ENCODE results near the gene STXBP2. TPM values are rescaled to one million over a fixed set of nuclear protein-coding genes. Genes with fewer than 3 reads are reported as not detected.

STXBP2 gene
- total RNA-seq, 1 donor from 2014 or later, result 32.8 TPM

- peaks cover 14% of the 10 kb centered on the region for H3K9me3 Mint-ChIP-seq (ENCODE audit: unreplicated experiment)
- no peak for DNase-seq
- H3K27ac Mint-ChIP-seq (ENCODE audit: unreplicated experiment), result no peak overlapping the region
- peaks cover 11% of the 10 kb centered on the region for H3K4me1 Mint-ChIP-seq (ENCODE audit: low read depth, unreplicated experiment)
- no peaks in the 10 kb centered on the region for H3K36me3 Mint-ChIP-seq (ENCODE audit: unreplicated experiment)
- H3K27me3 Mint-ChIP-seq (ENCODE audit: unreplicated experiment), result peaks cover 20% of the 10 kb centered on the region
- no peak for TF ChIP-seq CTCF (IDR thresholded peaks at IDR 0.05; ENCODE audit: partially characterized antibody, unreplicated experiment)
- no peak overlapping the region for H3K4me3 Mint-ChIP-seq (ENCODE audit: unreplicated experiment)
Measured at GRCh38 chr19:7632340-7633203, 4.3 kb upstream of the STXBP2 start.

- Mint-ChIP-seq H3K27ac (ENCODE audit: unreplicated experiment) (no peak within 1 kb of the TSS), H3K4me1 (ENCODE audit: low read depth, unreplicated experiment) (peaks cover 6% of the 10 kb centered on the region), H3K36me3 (ENCODE audit: unreplicated experiment) (no peaks in the 10 kb centered on the region), H3K27me3 (ENCODE audit: unreplicated experiment) (peaks cover 18% of the 10 kb centered on the region), H3K9me3 (ENCODE audit: unreplicated experiment) (peaks cover 14% of the 10 kb centered on the region), H3K4me3 (ENCODE audit: unreplicated experiment) (no peak within 1 kb of the TSS)
- DNase-seq, result no peak
- TF ChIP-seq CTCF (IDR thresholded peaks at IDR 0.05; ENCODE audit: partially characterized antibody, unreplicated experiment), result no peak
Measured at GRCh38 chr19:7633698-7634097, 3.2 kb upstream of the STXBP2 start, which contains the start of gene PCP2. TSS of gene PCP2 (minus strand) at chr19:7633719. CDS start at chr19:7633457, 262 bp downstream.

GRCh38 chr19:7635670-7636069 lies 1.2 kb upstream of the STXBP2 start:
- Mint-ChIP-seq H3K27me3 (ENCODE audit: unreplicated experiment) (peaks cover 19% of the 10 kb centered on the region), H3K27ac (ENCODE audit: unreplicated experiment) (no peak overlapping the region), H3K4me3 (ENCODE audit: unreplicated experiment) (no peak overlapping the region), H3K36me3 (ENCODE audit: unreplicated experiment) (no peaks in the 10 kb centered on the region), H3K4me1 (ENCODE audit: low read depth, unreplicated experiment) (peaks cover 15% of the 10 kb centered on the region), H3K9me3 (ENCODE audit: unreplicated experiment) (peaks cover 15% of the 10 kb centered on the region)
- no peak for DNase-seq
- no peak for TF ChIP-seq CTCF (IDR thresholded peaks at IDR 0.05; ENCODE audit: partially characterized antibody, unreplicated experiment)

- Mint-ChIP-seq H3K4me1 (ENCODE audit: low read depth, unreplicated experiment) (peaks cover 15% of the 10 kb centered on the region), H3K9me3 (ENCODE audit: unreplicated experiment) (peaks cover 15% of the 10 kb centered on the region), H3K27ac (ENCODE audit: unreplicated experiment) (no peak overlapping the region), H3K36me3 (ENCODE audit: unreplicated experiment) (no peaks in the 10 kb centered on the region), H3K27me3 (ENCODE audit: unreplicated experiment) (peaks cover 19% of the 10 kb centered on the region), H3K4me3 (ENCODE audit: unreplicated experiment) (peak overlapping the region; percentile 49)
- DNase-seq, result no peak
- no peak for TF ChIP-seq CTCF (IDR thresholded peaks at IDR 0.05; ENCODE audit: partially characterized antibody, unreplicated experiment)
Measured at GRCh38 chr19:7636317-7636690, 606 bp upstream of the STXBP2 start.

Measured in glutamatergic neuron (in vitro differentiated cells).